SK-N-SH treated with all-trans-retinoic acid at 6 μM for 48 hours (cell line): ENCODE results near the gene KRT9.

Experiments
- BACH2 ChIP-seq: fragments of 250-450 bp; sonication (Bioruptor Pico); IDR thresholded peaks from 2 replicates; pipeline ENCODE4 v1.9.0; 2021; ENCODE audit warnings: mild to moderate bottlenecking, borderline replicate concordance
- CREB5 ChIP-seq: fragments of 250-450 bp; sonication (Bioruptor Pico); IDR thresholded peaks from 2 replicates; pipeline ENCODE4 v1.5.1; 2020; ENCODE audit warnings: low read depth, mild to moderate bottlenecking, moderate library complexity
- CSDC2 ChIP-seq: fragments of 250-450 bp; sonication (Bioruptor Pico); IDR thresholded peaks from 2 replicates; pipeline ENCODE4 v1.5.0; 2020; ENCODE audit warnings: mild to moderate bottlenecking, moderate library complexity
- GLIS3 ChIP-seq: fragments of 250-450 bp; sonication (Bioruptor Pico); IDR thresholded peaks from 2 replicates; pipeline ENCODE4 v1.5.0; 2020; ENCODE audit warnings: mild to moderate bottlenecking, moderate library complexity
- ISL1 ChIP-seq: fragments of 250-450 bp; sonication (Bioruptor Pico); IDR thresholded peaks from 2 replicates; pipeline ENCODE4 v2.1.2; 2022; ENCODE audit warnings: mild to moderate bottlenecking, moderate library complexity
- OSR1 ChIP-seq: fragments of 250-450 bp; sonication (Bioruptor Pico); IDR thresholded peaks from 2 replicates; pipeline ENCODE4 v1.8.0; 2022; ENCODE audit warnings: moderate library complexity, mild to moderate bottlenecking, inconsistent platforms
- PATZ1 ChIP-seq: fragments of 250-450 bp; sonication (Bioruptor Pico); IDR thresholded peaks from 2 replicates; pipeline ENCODE4 v1.8.0; 2020; ENCODE audit warnings: mild to moderate bottlenecking, moderate library complexity, borderline replicate concordance
- PPARA ChIP-seq: fragments of 250-450 bp; sonication (Bioruptor Pico); IDR thresholded peaks from 2 replicates; pipeline ENCODE4 v1.5.0; 2020; ENCODE audit warnings: mild to moderate bottlenecking, borderline replicate concordance
- TCF4 ChIP-seq: fragments of 250-450 bp; sonication (Bioruptor Pico); IDR thresholded peaks from 2 replicates; pipeline ENCODE4 v1.8.0; 2021; ENCODE audit warnings: mild to moderate bottlenecking, moderate library complexity, borderline replicate concordance
- TOX ChIP-seq: fragments of 250-450 bp; sonication (Bioruptor Pico); IDR thresholded peaks from 2 replicates; pipeline ENCODE4 v1.8.0; 2021; ENCODE audit warnings: mild to moderate bottlenecking, moderate library complexity, borderline replicate concordance
- ZFP30 ChIP-seq: fragments of 450-650 bp; formaldehyde crosslinking; IDR thresholded peaks from 2 replicates; pipeline ENCODE4 v1.5.0; 2022; ENCODE audit warnings: mild to moderate bottlenecking, moderate library complexity
- ZNF565 ChIP-seq: fragments of 450-650 bp; formaldehyde crosslinking; conservative IDR thresholded peaks from 2 replicates; pipeline ENCODE4 v1.5.0; 2020; ENCODE audit warnings: low read depth, mild to moderate bottlenecking, moderate library complexity

GRCh38 chr17:41555105-41555887 lies 16.6 kb downstream of the KRT9 start:
- TF ChIP-seq CREB5 (CRISPR knock-in tag) (no peak), CSDC2 (CRISPR knock-in tag) (no peak), GLIS3 (CRISPR knock-in tag) (no peak), PPARA (no peak), TOX (CRISPR knock-in tag) (no peak), ZFP30 (no peak), PATZ1 (CRISPR knock-in tag) (no peak), ISL1 (no peak), ZNF565 (no peak), TCF4 (no peak), BACH2 (CRISPR knock-in tag) (no peak), OSR1 (CRISPR knock-in tag) (no peak)
